Measurements from ENCODE around the gene SLC35A3.

- no peak for TF ChIP-seq EZH2 (IDR thresholded peaks at IDR 0.05; ENCODE audit: low read length)
- TF ChIP-seq CTCF (optimal IDR thresholded peaks at IDR 0.05 in 1 of 3, IDR thresholded peaks at IDR 0.05 in 1 of 3, conservative IDR thresholded peaks at IDR 0.05 in 1 of 3; ENCODE audit: extremely low read depth in 1 of 3, insufficient read depth in 2 of 3, low read length in 3 of 3): no peak
Observed at GRCh38 chr1:100065969-100066227, 96.1 kb downstream of the SLC35A3 start.

Measured in keratinocyte (primary cell).